ENCODE data around the gene IDE.
"Not testable (repeated sequence)": the region's sequence is repeated elsewhere in the genome, so short reads cannot be mapped to it uniquely, and the experiment has no call there.

The IDE gene

GRCh38 chr10:92419740-92420545, 153.9 kb downstream of the IDE start:
- no peak for DNase-seq (ENCODE audit: low read depth in 2 of 2)

- DNase-seq (ENCODE audit: low read depth in 2 of 2): no peak
These were observed 155.0 kb downstream of the IDE start for GRCh38 chr10:92418891-92419290.

GRCh38 chr10:92418221-92418620, 155.7 kb downstream of the IDE start:
- DNase-seq (ENCODE audit: low read depth in 2 of 2): no peak

- no peak for DNase-seq (ENCODE audit: low read depth in 2 of 2)
These were observed 160.4 kb downstream of the IDE start for GRCh38 chr10:92413519-92413918.

- DNase-seq (ENCODE audit: low read depth in 2 of 2): no peak
These were observed 160.9 kb downstream of the IDE start for GRCh38 chr10:92413011-92413410.

- DNase-seq (ENCODE audit: low read depth in 2 of 2): no peak
These were observed 162.5 kb downstream of the IDE start for GRCh38 chr10:92411406-92411805.

- no peak for DNase-seq (ENCODE audit: low read depth in 2 of 2)
These were observed 163.4 kb downstream of the IDE start for GRCh38 chr10:92410501-92410900.

- DNase-seq (ENCODE audit: low read depth in 2 of 2): no peak
These were observed 165.9 kb downstream of the IDE start for GRCh38 chr10:92408017-92408361.

GRCh38 chr10:92407305-92408016, 166.4 kb downstream of the IDE start:
- no peak for DNase-seq (ENCODE audit: low read depth in 2 of 2)

- no peak for DNase-seq (ENCODE audit: low read depth in 2 of 2)
These were observed 168.4 kb downstream of the IDE start for GRCh38 chr10:92405419-92405924.

GRCh38 chr10:92404612-92405418, 169.1 kb downstream of the IDE start:
- DNase-seq (ENCODE audit: low read depth in 2 of 2): no peak

- DNase-seq (ENCODE audit: low read depth in 2 of 2): not testable (repeated sequence)
These were observed 171.7 kb downstream of the IDE start for GRCh38 chr10:92402234-92402633.

Measured in activated CD4-positive, alpha-beta T cell treated with anti-CD3 and anti-CD28 coated beads for 24 hours (primary cell).